Heart left ventricle (tissue), 13 donors: ENCODE data around the gene EHBP1L1.

Source experiments
- POLR2A ChIP-seq, 2 donors: fragments of 450-650 bp; IDR thresholded peaks; one replicate each; pipeline ENCODE4 v1.6.1; 2017; ENCODE audit warnings: antibody characterized with exemption in 2 of 2, mild to moderate bottlenecking in 2 of 2, moderate library complexity in 2 of 2
- TF ChIP-seq, protein P1 (sequence below), 12 donors: fragments of 200-600 bp; sonication (generic) in 4 of 12; IDR thresholded peaks; one replicate each; pipeline versions ENCODE4 v1.5.0 to v1.8.0; 2018 to 2022; ENCODE audit warnings: antibody characterized with exemption in 12 of 12, mild to moderate bottlenecking in 5 of 12
- donor health status: ischemic (EF 13 %, LVEDD 7.1; RV severe dilation, severe dysfunction).
- donor health status: DM: no; HTN: yes; CAD: no.
- donor health status: DM: no; HTN: no; CAD: no.
- donor health status: ischemic (EF 25% LVEDD 6.9; RV normal size, moderate dysfunction).
- donor health status: ischemic (EF 25% LVEDD 5.7; RV mildly dilated, moderate dysfunction).
- donor health status: ischemic (EF 35%, LVEDD 5.7; RV mildly dilated, moderate dysfunction).
- donor health status: nonischemic (EF 11% LVEDD 7.7; RV severe dilation, severe dysfunction).
- donor health status: DM: yes; HTN: yes; CAD: no.
- donor health status: PGD.
- donor health status: ischemic (EF 29% LVEDD 5.4; RV normal size, mild dysfunction).
- donor health status: nonischemic (EF 23%, LVEDD 6.1; RV moderate dilation, normal function).

DNA sequence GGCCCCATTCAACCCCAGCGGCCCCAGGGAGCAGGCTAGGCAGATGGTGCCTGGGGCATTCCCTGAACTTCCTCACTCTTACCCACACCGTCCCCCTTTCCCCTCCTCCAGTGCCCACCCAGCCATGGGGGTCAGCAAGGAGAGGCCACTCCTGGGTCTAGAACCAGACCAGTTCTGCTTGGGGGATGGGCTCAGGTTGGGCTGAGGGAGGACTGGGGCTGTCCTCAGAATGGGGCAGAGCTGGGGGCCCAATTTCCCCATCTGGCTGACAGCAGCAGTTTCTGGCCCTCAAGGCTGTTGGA lies 38.6 kb upstream of the EHBP1L1 start:
- TF ChIP-seq, protein P1, sequence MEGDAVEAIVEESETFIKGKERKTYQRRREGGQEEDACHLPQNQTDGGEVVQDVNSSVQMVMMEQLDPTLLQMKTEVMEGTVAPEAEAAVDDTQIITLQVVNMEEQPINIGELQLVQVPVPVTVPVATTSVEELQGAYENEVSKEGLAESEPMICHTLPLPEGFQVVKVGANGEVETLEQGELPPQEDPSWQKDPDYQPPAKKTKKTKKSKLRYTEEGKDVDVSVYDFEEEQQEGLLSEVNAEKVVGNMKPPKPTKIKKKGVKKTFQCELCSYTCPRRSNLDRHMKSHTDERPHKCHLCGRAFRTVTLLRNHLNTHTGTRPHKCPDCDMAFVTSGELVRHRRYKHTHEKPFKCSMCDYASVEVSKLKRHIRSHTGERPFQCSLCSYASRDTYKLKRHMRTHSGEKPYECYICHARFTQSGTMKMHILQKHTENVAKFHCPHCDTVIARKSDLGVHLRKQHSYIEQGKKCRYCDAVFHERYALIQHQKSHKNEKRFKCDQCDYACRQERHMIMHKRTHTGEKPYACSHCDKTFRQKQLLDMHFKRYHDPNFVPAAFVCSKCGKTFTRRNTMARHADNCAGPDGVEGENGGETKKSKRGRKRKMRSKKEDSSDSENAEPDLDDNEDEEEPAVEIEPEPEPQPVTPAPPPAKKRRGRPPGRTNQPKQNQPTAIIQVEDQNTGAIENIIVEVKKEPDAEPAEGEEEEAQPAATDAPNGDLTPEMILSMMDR (IDR thresholded peaks at IDR 0.05), result no peak
- TF ChIP-seq POLR2A (IDR thresholded peaks at IDR 0.05), result no peak
